Esophagus (tissue), 2 donors: ENCODE measurements around the gene NEK11. TPM values are rescaled to one million over a fixed set of nuclear protein-coding genes. Genes with fewer than 3 reads are reported as not detected.

Source experiments
- H3K27ac ChIP-seq, 2 donors: one replicate each; pipeline ENCODE4 v1.5.1; 2013; ENCODE audit warnings: low read depth in 2 of 2, mild to moderate bottlenecking in 2 of 2, inconsistent platforms in 1 of 2, low read length in 1 of 2, moderate library complexity in 1 of 2
- H3K27me3 ChIP-seq, 2 donors: one replicate each; pipeline ENCODE4 v1.6.1; 2013; ENCODE audit warnings: low read length in 2 of 2, control low read depth in 1 of 2, mild to moderate bottlenecking in 1 of 2; ENCODE audit not compliant: insufficient read depth in 2 of 2, control insufficient read depth in 1 of 2
- H3K36me3 ChIP-seq, 2 donors: one replicate each; pipeline ENCODE4 v1.6.1; 2013; ENCODE audit warnings: low read length in 1 of 2; ENCODE audit not compliant: control insufficient read depth in 2 of 2, insufficient read depth in 2 of 2
- H3K4me1 ChIP-seq, 2 donors: one replicate each; pipeline ENCODE4 v1.6.1; 2013; ENCODE audit warnings: low read length in 1 of 2; ENCODE audit not compliant: control insufficient read depth in 2 of 2, insufficient read depth in 2 of 2
- H3K4me3 ChIP-seq, 2 donors: one replicate each; pipeline ENCODE4 v1.5.1; 2013; ENCODE audit warnings: low read length in 2 of 2, mild to moderate bottlenecking in 2 of 2, low read depth in 1 of 2, moderate library complexity in 1 of 2
- H3K9me3 ChIP-seq, 2 donors: one replicate each; pipeline ENCODE4 v1.6.1; 2013; ENCODE audit warnings: mild to moderate bottlenecking in 2 of 2, low read depth in 1 of 2, low read length in 1 of 2, moderate library complexity in 1 of 2; ENCODE audit not compliant: control insufficient read depth in 2 of 2, insufficient read depth in 1 of 2
- WGBS, 2 donors: extraction: QIAGEN DNeasy Blood & Tissue Kit; methylation state at CpG; one replicate each; pipeline ENCODE4 v1.1.7; 2013; 5-methylcytosine and 5-hydroxymethylcytosine counted together
- polyA plus RNA-seq, 2 donors: library from polyadenylated mRNA; stranded (reverse); fragments of 200-250 nt; gene quantifications; one replicate each; pipeline ENCODE4 v1.2.3, GENCODE V29; 2013
- donor health status: healthy with polysubstance abuse.
- donor health status: Bipolar disorder and iron deficiency.

The NEK11 gene
- polyA plus RNA-seq, 2 donors = 1.2 to 1.5 TPM

GRCh38 chr3:131107637-131108433 is 81.2 kb downstream of the NEK11 start:
- Histone ChIP-seq H3K27me3 (no peaks in the 10 kb centered on the region), H3K27ac (no peak overlapping the region), H3K4me3 (no peak overlapping the region), H3K4me1 (no peaks in the 10 kb centered on the region), H3K9me3 (no peaks in the 10 kb centered on the region), H3K36me3 (no peaks in the 10 kb centered on the region)
- WGBS, 2 donors = 72 to 76% methylated on average over 4 of the region's 4 CpGs

GRCh38 chr3:131109156-131109555 is 82.5 kb downstream of the NEK11 start:
- H3K4me3 ChIP-seq = no peak overlapping the region
- no peaks in the 10 kb centered on the region for H3K9me3 ChIP-seq
- H3K27ac ChIP-seq = no peak overlapping the region
- no peaks in the 10 kb centered on the region for H3K36me3 ChIP-seq
- no peaks in the 10 kb centered on the region for H3K4me1 ChIP-seq
- H3K27me3 ChIP-seq = no peaks in the 10 kb centered on the region

GRCh38 chr3:131110087-131110486 is 83.4 kb downstream of the NEK11 start:
- Histone ChIP-seq H3K27ac (no peak overlapping the region), H3K36me3 (no peaks in the 10 kb centered on the region), H3K27me3 (no peaks in the 10 kb centered on the region), H3K4me3 (no peak overlapping the region), H3K4me1 (no peaks in the 10 kb centered on the region), H3K9me3 (no peaks in the 10 kb centered on the region)
- 76 to 81% methylated on average over 1 of the region's 1 CpG for WGBS, 2 donors

GRCh38 chr3:131114256-131114655 is 87.6 kb downstream of the NEK11 start:
- no peaks in the 10 kb centered on the region for H3K9me3 ChIP-seq
- no peak overlapping the region for H3K4me3 ChIP-seq
- WGBS, 2 donors = 28 to 39% methylated on average over 3 of the region's 3 CpGs
- H3K36me3 ChIP-seq = no peaks in the 10 kb centered on the region
- H3K27ac ChIP-seq = no peak overlapping the region
- no peaks in the 10 kb centered on the region for H3K4me1 ChIP-seq
- H3K27me3 ChIP-seq = no peaks in the 10 kb centered on the region

GRCh38 chr3:131125684-131126083 is 99.0 kb downstream of the NEK11 start:
- Histone ChIP-seq H3K27me3 (no peaks in the 10 kb centered on the region), H3K4me1 (no peaks in the 10 kb centered on the region), H3K4me3 (no peak overlapping the region), H3K9me3 (peaks cover 0 to 4% of the 10 kb centered on the region in 2 donors), H3K27ac (no peak overlapping the region), H3K36me3 (no peaks in the 10 kb centered on the region)

GRCh38 chr3:131140891-131141290 is 114.2 kb downstream of the NEK11 start:
- H3K9me3 ChIP-seq = no peaks in the 10 kb centered on the region
- H3K27ac ChIP-seq = no peak overlapping the region
- 89 to 97% methylated on average over 1 of the region's 1 CpG for WGBS, 2 donors
- no peaks in the 10 kb centered on the region for H3K36me3 ChIP-seq
- H3K4me1 ChIP-seq = no peaks in the 10 kb centered on the region
- H3K27me3 ChIP-seq = no peaks in the 10 kb centered on the region
- no peak overlapping the region for H3K4me3 ChIP-seq

GRCh38 chr3:131141770-131142169 is 115.1 kb downstream of the NEK11 start:
- no peak overlapping the region for H3K4me3 ChIP-seq
- no peak overlapping the region for H3K27ac ChIP-seq
- H3K36me3 ChIP-seq = no peaks in the 10 kb centered on the region
- 93 to 98% methylated on average over 2 of the region's 2 CpGs for WGBS, 2 donors
- no peaks in the 10 kb centered on the region for H3K4me1 ChIP-seq
- no peaks in the 10 kb centered on the region for H3K9me3 ChIP-seq
- H3K27me3 ChIP-seq = no peaks in the 10 kb centered on the region

GRCh38 chr3:131142580-131142979 is 115.9 kb downstream of the NEK11 start:
- WGBS, 2 donors = 95 to 97% methylated on average over 1 of the region's 1 CpG
- no peak overlapping the region for H3K27ac ChIP-seq

GRCh38 chr3:131143802-131144201 is 117.1 kb downstream of the NEK11 start:
- H3K36me3 ChIP-seq = no peaks in the 10 kb centered on the region
- H3K27me3 ChIP-seq = no peaks in the 10 kb centered on the region
- 80 to 81% methylated on average over 1 of the region's 1 CpG for WGBS, 2 donors
- H3K4me3 ChIP-seq = no peak overlapping the region
- H3K4me1 ChIP-seq = no peaks in the 10 kb centered on the region
- H3K27ac ChIP-seq = no peak overlapping the region
- H3K9me3 ChIP-seq = no peaks in the 10 kb centered on the region

More at GRCh38 chr3:131142580-131142979, 115.9 kb downstream of the NEK11 start:
- H3K36me3 ChIP-seq = no peaks in the 10 kb centered on the region
- no peak overlapping the region for H3K4me3 ChIP-seq
- H3K9me3 ChIP-seq = no peaks in the 10 kb centered on the region
- H3K27me3 ChIP-seq = no peaks in the 10 kb centered on the region
- H3K4me1 ChIP-seq = no peaks in the 10 kb centered on the region

- no peaks in the 10 kb centered on the region for H3K27me3 ChIP-seq
- H3K27ac ChIP-seq = no peak overlapping the region
- 33 to 38% methylated on average over 3 of the region's 3 CpGs for WGBS, 2 donors
- H3K9me3 ChIP-seq = no peaks in the 10 kb centered on the region
- H3K4me3 ChIP-seq = no peak overlapping the region
- no peaks in the 10 kb centered on the region for H3K4me1 ChIP-seq
- no peaks in the 10 kb centered on the region for H3K36me3 ChIP-seq
These were observed 120.9 kb downstream of the NEK11 start for GRCh38 chr3:131147534-131147933.
